B cell (primary cell): ENCODE data around the gene KRTAP10-3. TPM values are rescaled to one million over a fixed set of nuclear protein-coding genes. Genes with fewer than 3 reads are reported as not detected.

Source experiments
- ATAC-seq: fragments of 200-7000 bp; cut with Tn5 transposase; one replicate; pipeline ENCODE4 v1.10.0; 2021; ENCODE audit warnings: low read depth, mild to moderate bottlenecking, moderate number of reproducible peaks, moderate library complexity
- CTCF ChIA-PET: fragments of 350-600 bp; sonication (Branson Sonifier 250); formaldehyde crosslinking; loops from one replicate; lab custom pipeline; 2021; ENCODE audit warnings: antibody characterized with exemption, inconsistent platforms; lab: Charles Lee
- POLR2A ChIA-PET: fragments of 350-600 bp; sonication (Branson Sonifier 250); formaldehyde crosslinking; loops from one replicate; lab custom pipeline; 2021; ENCODE audit warnings: antibody characterized with exemption; lab: Charles Lee
- DNase-seq: peaks from one replicate; pipeline ENCODE4 v3.0.0; 2013
- H2AFZ ChIP-seq: 2 replicates; pipeline ENCODE4 v1.6.1; 2012; ENCODE audit warnings: mild to moderate bottlenecking, low read depth, low read length; ENCODE audit not compliant: insufficient read depth, poor library complexity, severe bottlenecking
- H3K27ac ChIP-seq, 2 donors: 1 replicate in 1 of 2; 2 replicates in 1 of 2; pipeline ENCODE4 v1.5.1; 2012 to 2013; ENCODE audit warnings: low read length in 2 of 2, mild to moderate bottlenecking in 2 of 2, moderate library complexity in 1 of 2
- H3K27me3 ChIP-seq, 4 experiments: fragments of 200-600 bp in 1 of 4; sonication (generic) in 1 of 4; replicated peaks in 1 of 4; 1 replicate in 2 of 4; 2 replicates in 2 of 4; pipeline versions ENCODE4 v1.6.1 to v1.7.0; 2013 to 2016; ENCODE audit warnings: low read length in 3 of 4, mild to moderate bottlenecking in 2 of 4, mixed read lengths in 1 of 4, moderate library complexity in 1 of 4; ENCODE audit not compliant: insufficient read depth in 4 of 4, control insufficient read depth in 3 of 4; ENCODE audit errors: control extremely low read depth in 1 of 4
- H3K36me3 ChIP-seq, 2 experiments: replicated peaks in 1 of 2; 1 replicate in 1 of 2; 2 replicates in 1 of 2; pipeline versions ENCODE4 v1.6.1 to v1.7.1; 2013; ENCODE audit warnings: low read length in 1 of 2; ENCODE audit not compliant: insufficient read depth in 2 of 2, control insufficient read depth in 1 of 2; ENCODE audit errors: control extremely low read depth in 1 of 2, extremely low read depth in 1 of 2
- H3K4me1 ChIP-seq, 2 donors: fragments of 200-600 bp in 1 of 2; sonication (generic) in 1 of 2; 1 replicate in 1 of 2; 2 replicates in 1 of 2; pipeline versions ENCODE4 v1.5.1 to v1.6.1; 2013 to 2017; ENCODE audit warnings: low read length in 2 of 2; ENCODE audit not compliant: control insufficient read depth in 2 of 2, insufficient read depth in 2 of 2
- H3K4me2 ChIP-seq: replicated peaks from 2 replicates; pipeline ENCODE3; 2012; ENCODE audit warnings: mild to moderate bottlenecking, low read depth, low read length; ENCODE audit not compliant: poor library complexity, severe bottlenecking
- H3K4me3 ChIP-seq, 5 experiments: fragments of 200-600 bp in 1 of 5; sonication (generic) in 1 of 5; 1 replicate in 3 of 5; 2 replicates in 2 of 5; pipeline versions ENCODE4 v1.5.1 to v1.7.0; 2011 to 2016; ENCODE audit warnings: low read length in 4 of 5, mild to moderate bottlenecking in 4 of 5, low read depth in 2 of 5, control low read depth in 1 of 5, moderate library complexity in 1 of 5; ENCODE audit not compliant: insufficient read depth in 1 of 5; ENCODE audit errors: control extremely low read depth in 1 of 5, extremely low read depth in 1 of 5
- H3K79me2 ChIP-seq: fragments of 200-600 bp; sonication (generic); one replicate; pipeline ENCODE4 v1.6.0; 2016; ENCODE audit warnings: low read length; ENCODE audit not compliant: control insufficient read depth, insufficient read depth
- H3K9ac ChIP-seq: fragments of 200-600 bp; sonication (generic); 2 replicates; pipeline ENCODE4 v1.6.1; 2017; ENCODE audit warnings: mild to moderate bottlenecking, low read length, moderate library complexity
- H3K9me3 ChIP-seq, 3 donors: one replicate each; pipeline versions ENCODE4 v1.6.1 to v1.7.1; 2013; ENCODE audit warnings: low read length in 2 of 3; ENCODE audit not compliant: control insufficient read depth in 2 of 3, insufficient read depth in 1 of 3; ENCODE audit errors: control extremely low read depth in 1 of 3
- H4K20me1 ChIP-seq: 2 replicates; pipeline ENCODE4 v1.6.0; 2012; ENCODE audit warnings: mild to moderate bottlenecking, low read length; ENCODE audit not compliant: insufficient read depth, control insufficient read depth, poor library complexity, severe bottlenecking
- H3K27ac Mint-ChIP-seq: one replicate; pipeline ENCODE4 v1.8.0; 2021; ENCODE audit warnings: mixed read lengths
- H3K27me3 Mint-ChIP-seq: one replicate; pipeline ENCODE4 v1.8.0; 2021; ENCODE audit warnings: mixed read lengths
- H3K4me1 Mint-ChIP-seq: one replicate; pipeline ENCODE4 v1.8.0; 2021; ENCODE audit warnings: mixed read lengths
- H3K4me3 Mint-ChIP-seq: one replicate; pipeline ENCODE4 v1.8.0; 2021; ENCODE audit warnings: mixed read lengths
- H3K9me3 Mint-ChIP-seq: one replicate; pipeline ENCODE4 v1.8.0; 2022; ENCODE audit warnings: mixed read lengths; ENCODE audit not compliant: insufficient read depth
- EZH2 ChIP-seq: IDR thresholded peaks from 2 replicates; pipeline ENCODE4 v1.6.1; 2012; ENCODE audit warnings: borderline replicate concordance, low read depth, mild to moderate bottlenecking, moderate library complexity, low read length; ENCODE audit not compliant: insufficient read depth, poor library complexity, severe bottlenecking
- WGBS: methylation state at CpG from one replicate; pipeline ENCODE4 v1.1.5; 2013; ENCODE audit warnings: missing lambda C conversion rate; ENCODE audit not compliant: insufficient coverage; 5-methylcytosine and 5-hydroxymethylcytosine counted together
- intact Hi-C: fragments of 100-400 bp; cut with micrococcal nuclease; formaldehyde crosslinking; loops from one replicate; pipeline ENCODE4 v1.10.0; 2022
- polyA plus RNA-seq: library from polyadenylated mRNA; depleted of rRNA; stranded (reverse); fragments of >200 nt; gene quantifications from 2 replicates; pipeline ENCODE4 v1.2.3, GENCODE V29; 2012
- total RNA-seq, 2 donors: library from RNA; stranded (reverse); fragments of 120-200 nt in 1 of 2; gene quantifications; 1 replicate in 1 of 2; 2 replicates in 1 of 2; pipeline versions ENCODE4 v1.2.3 to v1.2.4, GENCODE V29; 2013 to 2022
- TF ChIP-seq, protein P1 (sequence below): fragments of 200-600 bp; IDR thresholded peaks from one replicate; pipeline ENCODE4 v1.8.0; 2022; ENCODE audit warnings: antibody characterized with exemption, mild to moderate bottlenecking

KRTAP10-3 gene
- total and polyA plus RNA-seq, 2 donors (not counting 1 experiment from before 2014, with no cell fraction given), result 0.40 TPM; not detected in 1

GRCh38 chr21:44509539-44509938 is 49.1 kb downstream of the KRTAP10-3 start:
- TF ChIP-seq, protein P1, sequence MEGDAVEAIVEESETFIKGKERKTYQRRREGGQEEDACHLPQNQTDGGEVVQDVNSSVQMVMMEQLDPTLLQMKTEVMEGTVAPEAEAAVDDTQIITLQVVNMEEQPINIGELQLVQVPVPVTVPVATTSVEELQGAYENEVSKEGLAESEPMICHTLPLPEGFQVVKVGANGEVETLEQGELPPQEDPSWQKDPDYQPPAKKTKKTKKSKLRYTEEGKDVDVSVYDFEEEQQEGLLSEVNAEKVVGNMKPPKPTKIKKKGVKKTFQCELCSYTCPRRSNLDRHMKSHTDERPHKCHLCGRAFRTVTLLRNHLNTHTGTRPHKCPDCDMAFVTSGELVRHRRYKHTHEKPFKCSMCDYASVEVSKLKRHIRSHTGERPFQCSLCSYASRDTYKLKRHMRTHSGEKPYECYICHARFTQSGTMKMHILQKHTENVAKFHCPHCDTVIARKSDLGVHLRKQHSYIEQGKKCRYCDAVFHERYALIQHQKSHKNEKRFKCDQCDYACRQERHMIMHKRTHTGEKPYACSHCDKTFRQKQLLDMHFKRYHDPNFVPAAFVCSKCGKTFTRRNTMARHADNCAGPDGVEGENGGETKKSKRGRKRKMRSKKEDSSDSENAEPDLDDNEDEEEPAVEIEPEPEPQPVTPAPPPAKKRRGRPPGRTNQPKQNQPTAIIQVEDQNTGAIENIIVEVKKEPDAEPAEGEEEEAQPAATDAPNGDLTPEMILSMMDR, result no peak
- no peak for TF ChIP-seq EZH2
- Histone ChIP-seq H3K4me1 (peaks cover 9 to 14% of the 10 kb centered on the region in 2 donors), H3K36me3 (no peaks in the 10 kb centered on the region), H3K27me3 (peaks cover 0 to 9% (median 4%) of the 10 kb centered on the region in 4 experiments), H3K4me2 (no peak overlapping the region), H4K20me1 (no peaks in the 10 kb centered on the region), H3K4me3 (no peak overlapping the region), H2AFZ (no peak overlapping the region), H3K9me3 (peaks cover 0 to 3% (median 0%) of the 10 kb centered on the region in 3 donors), H3K27ac (no peak overlapping the region), H3K9ac (no peak overlapping the region), H3K79me2 (no peaks in the 10 kb centered on the region)
- ChIA-PET CTCF (interaction anchor here (1.0 to 3.6 kb wide), 6 partner anchors 233 to 440 kb away, joined by 3 to 37 read pairs (median 5); partner anchors contain the start of gene UBE2G2), POLR2A (interaction anchor here (0.6 kb wide), 1 partner anchor 337 kb away, joined by 3 read pairs; no protein-coding TSS in a partner anchor)
- WGBS, result 78% methylated on average over 12 of the region's 12 CpGs
- Mint-ChIP-seq H3K27ac (no peak overlapping the region), H3K9me3 (no peaks in the 10 kb centered on the region), H3K4me3 (no peak overlapping the region), H3K4me1 (peaks cover 7% of the 10 kb centered on the region), H3K27me3 (peaks cover 10% of the 10 kb centered on the region)
- no peak for ATAC-seq
- intact Hi-C loops, result no loop called here
- DNase-seq, result no peak

DNA sequence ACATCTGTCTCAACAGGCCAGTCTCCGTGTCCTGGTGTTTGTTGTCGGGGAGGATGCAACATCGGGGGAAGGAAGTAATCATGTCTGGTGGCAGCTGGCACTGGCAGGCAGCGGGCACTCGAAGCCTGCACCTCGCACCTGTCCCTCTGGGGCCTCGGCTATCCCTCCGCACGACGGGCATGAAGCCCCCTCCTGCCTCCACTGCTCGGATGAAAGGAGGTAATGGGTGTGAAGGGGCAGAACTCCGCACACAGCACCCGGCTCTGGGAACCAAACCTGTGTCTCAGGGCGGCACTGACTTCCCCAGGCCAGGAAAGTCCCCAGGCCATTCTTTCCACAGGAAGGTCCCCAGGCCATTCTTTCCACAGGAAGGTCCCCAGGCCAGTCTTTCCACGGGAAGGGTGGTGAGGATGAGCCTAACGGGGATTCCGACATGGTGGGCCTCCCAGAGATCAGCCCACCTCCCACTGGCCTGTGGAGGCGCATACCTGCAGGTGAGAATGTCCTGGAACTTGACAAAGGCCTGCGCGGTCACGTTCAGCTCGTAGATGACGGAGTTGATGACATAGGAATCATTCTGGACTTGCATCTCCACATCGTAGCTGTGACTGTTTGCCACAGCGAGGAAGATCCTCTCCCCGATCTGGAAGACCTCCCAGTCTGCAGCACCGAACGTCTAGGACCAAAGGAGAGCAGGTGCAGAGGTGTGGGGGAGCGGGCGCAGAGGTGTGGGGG is 49.7 kb downstream of the KRTAP10-3 start:
- Histone ChIP-seq H3K9me3 (peaks cover 0 to 3% (median 0%) of the 10 kb centered on the region in 3 donors), H2AFZ (no peak overlapping the region), H3K9ac (no peak overlapping the region), H4K20me1 (no peaks in the 10 kb centered on the region), H3K79me2 (no peaks in the 10 kb centered on the region), H3K4me1 (peaks cover 14 to 21% of the 10 kb centered on the region in 2 donors), H3K4me3 (no peak overlapping the region), H3K27ac (no peak overlapping the region), H3K4me2 (no peak overlapping the region), H3K27me3 (peaks cover 0 to 9% (median 4%) of the 10 kb centered on the region in 4 experiments), H3K36me3 (no peaks in the 10 kb centered on the region)
- POLR2A ChIA-PET, result no interaction called here
- CTCF ChIA-PET, result interaction anchor here (3.6 kb wide), 1 partner anchor 285 kb away, joined by 37 read pairs; no protein-coding TSS in a partner anchor
- TF ChIP-seq, protein P1, result no peak
- TF ChIP-seq EZH2, result no peak
- ATAC-seq, result no peak
- no peak overlapping the region for H3K27ac Mint-ChIP-seq
- no peak overlapping the region for H3K4me3 Mint-ChIP-seq
- peaks cover 10% of the 10 kb centered on the region for H3K27me3 Mint-ChIP-seq
- H3K9me3 Mint-ChIP-seq, result no peaks in the 10 kb centered on the region
- no peak for DNase-seq
- H3K4me1 Mint-ChIP-seq, result peaks cover 7% of the 10 kb centered on the region
- 89% methylated on average over 21 of the region's 30 CpGs for WGBS
- intact Hi-C loops, result no loop called here
